K562 (cell line): ENCODE results near the gene EXOC4. TPM values are rescaled to one million over a fixed set of nuclear protein-coding genes. Genes with fewer than 3 reads are reported as not detected.

Experiments used
- ATAC-seq: fragments of 200-7000 bp; cut with Tn5 transposase; 3 replicates; pipeline ENCODE4 v1.9.1; 2020; ENCODE audit warnings: moderate library complexity
- BruUV-seq: library from RNA; stranded (reverse); fragments of 400-500 nt; replicated peaks from 2 replicates; lab custom pipeline; 2021; lab: Mats Ljungman, UMichigan
- CTCF ChIA-PET: fragments of 300-600 bp; formaldehyde crosslinking; extraction: SDS; loops from one replicate; lab custom pipeline; 2021; ENCODE audit warnings: low intra/inter-chr PET ratio; lab: Yijun Ruan, JAX
- POLR2A ChIA-PET: fragments of 300-600, 350-650 bp; sonication (Branson Sonifier 250); formaldehyde crosslinking; extraction: SDS; loops from one replicate; lab custom pipeline; 2021; ENCODE audit warnings: antibody characterized with exemption, inconsistent platforms; lab: Yijun Ruan, JAX
- DNase-seq, 4 experiments: peaks; one replicate each; pipeline versions ENCODE4 v3.0.0 to v3.0.0-alpha.2; 2011 to 2018; ENCODE audit warnings: low spot score in 3 of 4, mixed read lengths in 3 of 4; ENCODE audit errors: extremely low read depth in 1 of 4
- FAIRE-seq: peaks from 2 replicates; lab custom pipeline; 2011; peaks lifted over from hg19 to GRCh38; lab: Jason Lieb, UNC
- H2AFZ ChIP-seq: 2 replicates; pipeline ENCODE4 v1.6.0; 2011; ENCODE audit warnings: low read depth, low read length, control low read depth, inconsistent platforms
- H3K27ac ChIP-seq: fragments of 200-600 bp; 3 replicates; pipeline ENCODE4 v1.8.0; 2011; ENCODE audit warnings: low read depth, mild to moderate bottlenecking, control low read depth, inconsistent platforms, low read length, moderate library complexity, mixed read lengths; ENCODE audit errors: extremely low read depth
- H3K27me3 ChIP-seq, 2 experiments: fragments of 300-600 bp in 1 of 2; 2 replicates in 1 of 2; 3 replicates in 1 of 2; pipeline versions ENCODE4 v1.6.0 to v1.8.0; 2011; ENCODE audit warnings: inconsistent platforms in 2 of 2, low read length in 2 of 2, mild to moderate bottlenecking in 1 of 2, mixed read lengths in 1 of 2, moderate library complexity in 1 of 2; ENCODE audit not compliant: control insufficient read depth in 2 of 2, insufficient read depth in 2 of 2
- H3K36me3 ChIP-seq: fragments of 300-600 bp; 3 replicates; pipeline ENCODE4 v1.8.0; 2011; ENCODE audit warnings: mild to moderate bottlenecking, low read length, inconsistent platforms; ENCODE audit not compliant: control insufficient read depth, insufficient read depth
- H3K4me1 ChIP-seq, 2 experiments: fragments of 200-600 bp in 1 of 2; replicated peaks in 1 of 2; 2 replicates in 1 of 2; 3 replicates in 1 of 2; pipeline versions ENCODE4 v1.5.1 to v1.8.0; 2011; ENCODE audit warnings: inconsistent platforms in 2 of 2, low read length in 2 of 2, mild to moderate bottlenecking in 1 of 2, mixed read lengths in 1 of 2, moderate library complexity in 1 of 2; ENCODE audit not compliant: control insufficient read depth in 2 of 2, insufficient read depth in 2 of 2
- H3K4me2 ChIP-seq: 2 replicates; pipeline ENCODE4 v1.6.1; 2011; ENCODE audit warnings: low read length, control low read depth, inconsistent platforms, mixed read lengths; ENCODE audit not compliant: insufficient read depth
- H3K4me3 ChIP-seq: fragments of 200-600 bp; sonication (generic), shearing (Covaris generic); 2 replicates; pipeline ENCODE4 v1.5.1; 2016; ENCODE audit warnings: control low read depth, inconsistent platforms
- H3K79me2 ChIP-seq: fragments of 200-600 bp; 3 replicates; pipeline ENCODE4 v1.8.0; 2011; ENCODE audit warnings: low read length, inconsistent platforms; ENCODE audit not compliant: control insufficient read depth, insufficient read depth
- H3K9ac ChIP-seq, 2 experiments: 2 replicates each; pipeline versions ENCODE4 v1.6.0 to v1.6.1; 2011; ENCODE audit warnings: low read depth in 2 of 2, low read length in 2 of 2, control low read depth in 1 of 2, inconsistent platforms in 1 of 2, mild to moderate bottlenecking in 1 of 2, mixed read lengths in 1 of 2; ENCODE audit not compliant: insufficient read depth in 1 of 2
- H3K9me1 ChIP-seq: one replicate; pipeline ENCODE4 v1.6.0; 2011; ENCODE audit warnings: inconsistent platforms, mild to moderate bottlenecking, low read length, moderate library complexity; ENCODE audit not compliant: control insufficient read depth, insufficient read depth
- H3K9me3 ChIP-seq: replicated peaks from 2 replicates; pipeline ENCODE4 v1.5.1; 2011; ENCODE audit warnings: low read depth, low read length, inconsistent platforms; ENCODE audit not compliant: control insufficient read depth, insufficient read depth
- H4K20me1 ChIP-seq: replicated peaks from 2 replicates; pipeline ENCODE4 v1.6.1; 2011; ENCODE audit warnings: low read length, inconsistent platforms, mixed read lengths; ENCODE audit not compliant: control insufficient read depth, insufficient read depth
- CLOCK ChIP-seq: fragments of 250-450 bp; sonication (Bioruptor Pico); IDR thresholded peaks from 2 replicates; pipeline ENCODE4 v1.4.0; 2020; ENCODE audit warnings: mild to moderate bottlenecking, moderate library complexity, borderline replicate concordance
- E2F3 ChIP-seq: fragments of 250-450 bp; sonication (Bioruptor Pico); IDR thresholded peaks from 2 replicates; pipeline ENCODE4 v1.4.0; 2020; ENCODE audit warnings: mild to moderate bottlenecking
- FOXJ2 ChIP-seq: fragments of 200-800 bp; sonication (Bioruptor generic); IDR thresholded peaks from 2 replicates; pipeline ENCODE4 v1.6.1; 2016; ENCODE audit warnings: missing genetic modification characterization, missing compliant biosample characterization
- MXD1 ChIP-seq: fragments of 250-450 bp; sonication (Bioruptor Pico); IDR thresholded peaks from 2 replicates; pipeline ENCODE4 v1.8.0; 2021; ENCODE audit warnings: borderline replicate concordance, mild to moderate bottlenecking, moderate library complexity; ENCODE audit not compliant: poor library complexity, severe bottlenecking
- NR1H2 ChIP-seq: sonication (generic); formaldehyde crosslinking; IDR thresholded peaks from 2 replicates; pipeline ENCODE4 v1.4.0; 2020; ENCODE audit warnings: mild to moderate bottlenecking, missing genetic modification reagents
- RHOXF2B ChIP-seq: fragments of 250-450 bp; sonication (Bioruptor Pico); conservative IDR thresholded peaks from 2 replicates; pipeline ENCODE4 v1.5.1; 2021
- RNF2 ChIP-seq: sonication (generic); IDR thresholded peaks from 2 replicates; pipeline ENCODE4 v1.6.1; 2016
- TAF7 ChIP-seq: fragments of 450-650 bp; IDR thresholded peaks from 2 replicates; pipeline ENCODE4 v1.6.1; 2016; ENCODE audit warnings: missing genetic modification characterization, missing compliant biosample characterization
- TRIM28 ChIP-seq: fragments of 450-650 bp; IDR thresholded peaks from 2 replicates; pipeline ENCODE4 v1.6.1; 2017
- WGBS: fragments of 100-300 bp; shearing (Covaris generic); methylation state at CpG from one replicate; pipeline ENCODE4 v1.1.6; 2016; ENCODE audit warnings: low coverage, mixed read lengths; ENCODE audit not compliant: insufficient coverage; ENCODE audit errors: missing lambda C conversion rate; 5-methylcytosine and 5-hydroxymethylcytosine counted together
- in situ Hi-C: fragments of 300-500 bp; cut with MboI; formaldehyde crosslinking; loops from 4 replicates; pipeline ENCODE4 v1.15.0; 2018; ENCODE audit warnings: inconsistent platforms, mixed read lengths
- intact Hi-C: fragments of 100-400 bp; cut with micrococcal nuclease; formaldehyde crosslinking; loops from 2 replicates; pipeline ENCODE4 v1.14.2; 2022
- polyA plus RNA-seq, 8 experiments: library from polyadenylated mRNA; depleted of rRNA in 4 of 8; stranded (reverse) in 5 of 8; unstranded in 3 of 8; fragments of >200 nt; fragmentation: Nextera tagmentation in 2 of 8; fragmentation: Illumina TruSeq in 1 of 8; extraction: Ambion mirVana in 2 of 8; extraction: Trizol in 1 of 8; gene quantifications; 2 replicates each; pipeline versions ENCODE4 v1.2.1 to v1.2.3, GENCODE V29; 2011 to 2014; ENCODE audit warnings: inconsistent platforms in 1 of 8, missing spikeins in 1 of 8
- total RNA-seq, 7 experiments: library from RNA; depleted of rRNA in 6 of 7; stranded (reverse); fragments of >200 nt in 6 of 7; fragmentation: Illumina TruSeq in 2 of 7; extraction: Trizol in 2 of 7; gene quantifications; 2 replicates each; pipeline versions ENCODE4 v1.2.1 to v1.2.3, GENCODE V29; 2011 to 2021; ENCODE audit warnings: low replicate concordance in 1 of 7
- TF ChIP-seq, protein P1 (sequence below): fragments of 250-450 bp; sonication (Bioruptor Pico); IDR thresholded peaks from 2 replicates; pipeline ENCODE4 v1.5.0; 2021; ENCODE audit warnings: mild to moderate bottlenecking, borderline replicate concordance
- TF ChIP-seq, protein P2 (sequence below): fragments of 450-650 bp; IDR thresholded peaks from one replicate; pipeline ENCODE4 v1.6.1; 2018; ENCODE audit warnings: mild to moderate bottlenecking, moderate library complexity; ENCODE audit not compliant: partially characterized antibody
- TF ChIP-seq, protein P3 (sequence below), 3 experiments: IDR thresholded peaks in 2 of 3; conservative IDR thresholded peaks in 1 of 3; 2 replicates each; pipeline ENCODE4 v1.5.1; 2011 to 2012; ENCODE audit warnings: low read length in 3 of 3, mild to moderate bottlenecking in 3 of 3, control low read depth in 2 of 3, improper control_type of control experiment in 1 of 3, inconsistent platforms in 1 of 3, low read depth in 1 of 3, mixed read lengths in 1 of 3, moderate library complexity in 1 of 3; ENCODE audit not compliant: insufficient read depth in 2 of 3

EXOC4 gene
- total and polyA plus RNA-seq, 9 of the 15 experiments (the other 6 are each of a cell fraction or from before 2014, with no cell fraction given): 18.5 to 73.1 (median 46.6) TPM

DNA sequence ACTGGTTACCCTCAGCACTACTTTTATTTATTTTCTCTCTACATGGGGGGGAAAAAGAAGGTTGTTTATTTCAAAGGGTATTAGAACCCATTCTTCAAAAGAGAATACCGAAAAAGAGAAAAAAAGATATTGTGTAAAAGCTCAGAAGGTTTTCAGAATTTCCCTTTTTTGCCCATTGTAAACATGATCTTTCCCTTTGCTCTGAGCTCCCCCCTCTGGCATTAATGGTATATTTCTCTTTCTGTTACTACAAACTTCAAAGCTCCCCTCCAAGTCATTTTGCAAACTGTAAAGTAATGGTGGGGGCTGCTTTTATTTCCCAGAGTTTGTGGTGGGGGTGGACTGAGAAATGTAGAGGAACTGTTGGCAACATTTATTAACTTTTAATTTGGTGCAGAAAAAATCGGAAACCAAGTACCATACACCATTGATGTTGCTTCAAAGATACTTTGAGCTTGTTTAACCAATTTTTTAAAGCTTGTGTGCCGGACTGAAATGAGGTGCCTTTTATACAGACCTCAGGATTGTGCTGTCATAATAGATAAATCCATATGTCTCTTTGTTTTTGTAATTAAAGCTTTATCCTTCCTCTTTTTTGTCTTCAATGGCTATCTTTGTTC, 181.5 kb downstream of the EXOC4 start:
- POLR2A ChIA-PET: interaction anchor here (0.7 to 2.6 kb wide), 5 partner anchors 10 to 861 kb away, joined by 3 to 11 read pairs (median 3); no protein-coding TSS in a partner anchor
- DNase-seq (peak; percentile 33 to 46 (median 41)), ATAC-seq (peak; percentile 86), FAIRE-seq (no peak)
- WGBS: 21% methylated on average over 3 of the region's 3 CpGs
- in situ Hi-C loops: loop anchor here (10.0 kb wide), 1 partner anchor 720 kb away; no protein-coding TSS in a partner anchor
- intact Hi-C loops: loop anchor here (1.0 to 10.0 kb wide), 5 partner anchors 160 to 724 kb away; no protein-coding TSS in a partner anchor
- Histone ChIP-seq H2AFZ (no peak overlapping the region), H3K79me2 (no peaks in the 10 kb centered on the region), H3K4me2 (no peak overlapping the region), H3K9ac (no peak overlapping the region), H3K4me3 (no peak overlapping the region), H3K27me3 (no peaks in the 10 kb centered on the region), H3K9me1 (no peaks in the 10 kb centered on the region), H3K27ac (no peak overlapping the region), H3K36me3 (no peaks in the 10 kb centered on the region), H3K4me1 (no peaks in the 10 kb centered on the region), H3K9me3 (no peaks in the 10 kb centered on the region), H4K20me1 (peaks cover 11% of the 10 kb centered on the region; the same call in 1 of the 2 replicates)
- BruUV-seq: no TSS peak
- CTCF ChIA-PET: interaction anchor here (0.7 kb wide), 1 partner anchor 725 kb away, joined by 4 read pairs; no protein-coding TSS in a partner anchor
- no peak for TF ChIP-seq MXD1
- TF ChIP-seq, protein P1, sequence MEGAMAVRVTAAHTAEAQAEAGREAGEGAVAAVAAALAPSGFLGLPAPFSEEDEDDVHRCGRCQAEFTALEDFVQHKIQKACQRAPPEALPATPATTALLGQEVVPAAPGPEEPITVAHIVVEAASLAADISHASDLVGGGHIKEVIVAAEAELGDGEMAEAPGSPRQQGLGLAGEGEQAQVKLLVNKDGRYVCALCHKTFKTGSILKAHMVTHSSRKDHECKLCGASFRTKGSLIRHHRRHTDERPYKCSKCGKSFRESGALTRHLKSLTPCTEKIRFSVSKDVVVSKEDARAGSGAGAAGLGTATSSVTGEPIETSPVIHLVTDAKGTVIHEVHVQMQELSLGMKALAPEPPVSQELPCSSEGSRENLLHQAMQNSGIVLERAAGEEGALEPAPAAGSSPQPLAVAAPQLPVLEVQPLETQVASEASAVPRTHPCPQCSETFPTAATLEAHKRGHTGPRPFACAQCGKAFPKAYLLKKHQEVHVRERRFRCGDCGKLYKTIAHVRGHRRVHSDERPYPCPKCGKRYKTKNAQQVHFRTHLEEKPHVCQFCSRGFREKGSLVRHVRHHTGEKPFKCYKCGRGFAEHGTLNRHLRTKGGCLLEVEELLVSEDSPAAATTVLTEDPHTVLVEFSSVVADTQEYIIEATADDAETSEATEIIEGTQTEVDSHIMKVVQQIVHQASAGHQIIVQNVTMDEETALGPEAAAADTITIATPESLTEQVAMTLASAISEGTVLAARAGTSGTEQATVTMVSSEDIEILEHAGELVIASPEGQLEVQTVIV (CRISPR knock-in tag): 0 out of 2 replicates have a peak, but pooled peaks have one; percentile 41
- no peak for TF ChIP-seq E2F3 (CRISPR knock-in tag)
- no peak for TF ChIP-seq RNF2
- no peak for TF ChIP-seq RHOXF2B (CRISPR knock-in tag)
- peak; percentile 63; the same call in 1 of the 2 replicates for TF ChIP-seq FOXJ2
- no peak for TF ChIP-seq TRIM28
- TF ChIP-seq, protein P2, sequence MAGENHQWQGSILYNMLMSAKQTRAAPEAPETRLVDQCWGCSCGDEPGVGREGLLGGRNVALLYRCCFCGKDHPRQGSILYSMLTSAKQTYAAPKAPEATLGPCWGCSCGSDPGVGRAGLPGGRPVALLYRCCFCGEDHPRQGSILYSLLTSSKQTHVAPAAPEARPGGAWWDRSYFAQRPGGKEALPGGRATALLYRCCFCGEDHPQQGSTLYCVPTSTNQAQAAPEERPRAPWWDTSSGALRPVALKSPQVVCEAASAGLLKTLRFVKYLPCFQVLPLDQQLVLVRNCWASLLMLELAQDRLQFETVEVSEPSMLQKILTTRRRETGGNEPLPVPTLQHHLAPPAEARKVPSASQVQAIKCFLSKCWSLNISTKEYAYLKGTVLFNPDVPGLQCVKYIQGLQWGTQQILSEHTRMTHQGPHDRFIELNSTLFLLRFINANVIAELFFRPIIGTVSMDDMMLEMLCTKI: no peak
- TF ChIP-seq, protein P3, sequence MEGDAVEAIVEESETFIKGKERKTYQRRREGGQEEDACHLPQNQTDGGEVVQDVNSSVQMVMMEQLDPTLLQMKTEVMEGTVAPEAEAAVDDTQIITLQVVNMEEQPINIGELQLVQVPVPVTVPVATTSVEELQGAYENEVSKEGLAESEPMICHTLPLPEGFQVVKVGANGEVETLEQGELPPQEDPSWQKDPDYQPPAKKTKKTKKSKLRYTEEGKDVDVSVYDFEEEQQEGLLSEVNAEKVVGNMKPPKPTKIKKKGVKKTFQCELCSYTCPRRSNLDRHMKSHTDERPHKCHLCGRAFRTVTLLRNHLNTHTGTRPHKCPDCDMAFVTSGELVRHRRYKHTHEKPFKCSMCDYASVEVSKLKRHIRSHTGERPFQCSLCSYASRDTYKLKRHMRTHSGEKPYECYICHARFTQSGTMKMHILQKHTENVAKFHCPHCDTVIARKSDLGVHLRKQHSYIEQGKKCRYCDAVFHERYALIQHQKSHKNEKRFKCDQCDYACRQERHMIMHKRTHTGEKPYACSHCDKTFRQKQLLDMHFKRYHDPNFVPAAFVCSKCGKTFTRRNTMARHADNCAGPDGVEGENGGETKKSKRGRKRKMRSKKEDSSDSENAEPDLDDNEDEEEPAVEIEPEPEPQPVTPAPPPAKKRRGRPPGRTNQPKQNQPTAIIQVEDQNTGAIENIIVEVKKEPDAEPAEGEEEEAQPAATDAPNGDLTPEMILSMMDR (IDR thresholded peaks at IDR 0.05 in 2 of 3, conservative IDR thresholded peaks at IDR 0.05 in 1 of 3; ENCODE audit: insufficient read depth in 2 of 3, low read depth in 1 of 3, low read length in 3 of 3): peak; percentile 50 to 84 (median 56); a peak in 5 of 6 replicates
- TF ChIP-seq CLOCK (CRISPR knock-in tag): no peak
- TF ChIP-seq NR1H2 (CRISPR knock-in tag): no peak
- TF ChIP-seq TAF7 (tag): no peak
